ENCODE data around the gene GRB14.

Gene GRB14

DNA sequence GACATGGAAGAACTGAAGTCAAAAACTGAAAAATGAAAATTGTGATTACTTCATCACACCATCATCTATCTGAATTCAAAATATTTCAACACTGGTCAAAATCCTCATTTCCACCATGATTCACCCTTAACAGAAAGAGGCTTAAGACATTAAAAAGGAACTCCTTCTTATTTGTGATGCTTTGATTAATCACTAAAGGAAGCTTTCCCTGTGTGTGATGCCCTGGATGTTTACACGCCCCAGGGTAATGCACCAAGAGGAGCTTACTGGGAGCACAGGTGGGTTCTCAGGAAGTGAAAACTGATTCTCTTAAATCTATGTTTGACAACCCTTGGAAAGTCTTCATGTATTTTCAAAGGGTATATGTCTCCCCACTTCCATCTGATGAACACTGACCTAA, 11.5 kb downstream of the GRB14 start:
- DNase-seq = no peak

DNA sequence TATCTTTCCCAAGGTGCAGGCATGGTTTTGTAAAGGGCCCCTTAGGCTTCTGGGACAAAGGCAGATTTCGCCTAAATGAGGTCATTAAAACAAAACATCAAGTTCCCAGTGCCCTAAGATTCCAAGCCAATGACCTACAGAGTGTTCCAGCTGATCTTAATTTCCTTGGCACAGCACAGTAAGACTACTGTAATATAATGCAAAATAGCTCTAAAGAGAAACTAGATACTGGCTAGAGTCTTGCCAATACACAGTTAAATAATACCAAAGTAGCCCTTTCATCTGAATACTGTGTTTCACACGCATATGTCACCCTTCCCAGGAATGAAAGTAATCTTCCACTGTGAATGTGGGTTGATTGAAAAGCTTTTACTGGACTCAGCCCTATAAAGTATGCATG, 14.7 kb downstream of the GRB14 start:
- DNase-seq = no peak

DNA sequence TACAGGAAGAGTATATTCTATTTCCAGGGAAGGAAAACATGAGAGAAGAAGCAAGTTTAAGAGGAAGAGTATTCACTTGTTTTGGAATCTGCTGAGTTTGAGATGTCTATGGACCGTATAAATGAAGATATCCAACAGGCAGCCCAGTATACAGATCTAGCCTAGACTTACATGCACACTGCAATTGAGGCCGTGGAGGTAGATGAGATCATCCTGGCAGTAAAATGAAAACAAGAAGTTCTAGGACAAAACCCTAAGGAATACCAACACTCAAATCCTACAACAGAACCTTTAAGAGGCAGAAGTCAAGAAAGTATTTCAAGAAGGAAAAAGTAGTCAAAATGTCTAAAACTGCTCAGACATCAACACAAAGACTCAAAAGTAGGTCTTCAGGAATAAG, 16.0 kb downstream of the GRB14 start:
- no peak for DNase-seq

DNA sequence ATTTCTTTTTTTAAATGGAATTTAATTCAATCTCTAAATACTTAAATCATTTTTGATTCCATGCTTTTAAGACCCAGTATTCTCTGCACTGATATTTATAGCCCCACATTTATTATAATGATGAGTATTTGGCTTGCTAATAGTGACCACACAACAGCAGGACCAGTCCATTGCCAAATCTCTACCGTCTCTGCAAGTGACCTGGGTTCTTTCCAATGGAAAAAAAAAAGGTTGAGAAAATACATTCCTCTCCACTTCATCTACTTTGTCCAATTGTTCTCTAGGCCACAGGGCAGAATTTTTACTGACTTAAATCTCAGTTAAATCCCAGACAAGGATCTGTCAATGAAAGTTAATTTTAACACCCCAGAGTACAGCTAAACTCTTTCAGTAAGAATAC, 20.5 kb downstream of the GRB14 start:
- no peak for DNase-seq

DNA sequence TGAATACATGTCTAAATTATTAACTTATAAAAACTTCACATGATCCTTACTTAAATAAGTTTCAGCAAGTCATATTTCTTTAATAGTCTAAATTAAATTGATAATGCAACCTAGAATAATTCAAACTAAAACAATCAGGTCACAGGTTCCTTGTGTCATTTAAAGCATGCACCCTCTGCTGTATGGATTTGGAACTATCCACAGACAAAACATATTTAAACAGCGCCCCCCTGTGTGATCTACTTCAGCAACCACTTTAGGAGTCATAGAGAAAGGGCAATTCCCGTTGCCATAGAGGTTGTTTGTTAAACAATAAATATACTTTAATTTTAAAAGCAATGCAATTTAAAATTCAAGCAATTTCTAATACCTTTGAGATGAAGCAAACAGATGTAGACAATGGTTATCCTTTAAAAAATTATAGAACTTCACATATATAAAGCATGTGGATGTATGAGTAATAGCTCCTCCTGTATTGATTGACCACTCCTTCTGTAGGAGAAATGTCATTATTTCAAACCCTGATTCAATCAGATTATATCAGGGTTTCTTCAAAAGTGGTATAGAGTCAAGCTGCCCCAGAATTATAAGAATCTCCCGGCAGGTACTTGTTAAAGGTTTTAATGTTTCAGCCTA, 21.2 kb downstream of the GRB14 start:
- DNase-seq = peak; percentile 89

DNA sequence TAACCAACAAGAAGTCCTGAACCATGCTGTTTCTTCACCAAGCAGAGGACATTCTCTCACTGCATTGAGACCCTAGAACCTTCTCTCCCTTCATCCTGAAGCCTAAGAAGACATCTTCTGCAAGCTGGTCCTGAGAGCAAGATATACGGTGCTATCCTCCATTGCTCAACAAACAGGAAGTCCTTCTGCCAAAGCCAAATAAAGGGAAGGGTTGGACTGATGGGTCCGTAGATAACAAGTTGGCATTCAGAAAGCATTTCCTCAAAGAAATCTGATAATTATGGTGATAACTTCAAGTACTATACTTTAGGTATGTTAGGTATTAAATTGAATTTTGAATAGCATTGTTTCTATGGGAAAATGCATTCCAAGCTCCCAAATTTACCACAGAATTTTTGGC, 23.3 kb downstream of the GRB14 start:
- DNase-seq = no peak

DNA sequence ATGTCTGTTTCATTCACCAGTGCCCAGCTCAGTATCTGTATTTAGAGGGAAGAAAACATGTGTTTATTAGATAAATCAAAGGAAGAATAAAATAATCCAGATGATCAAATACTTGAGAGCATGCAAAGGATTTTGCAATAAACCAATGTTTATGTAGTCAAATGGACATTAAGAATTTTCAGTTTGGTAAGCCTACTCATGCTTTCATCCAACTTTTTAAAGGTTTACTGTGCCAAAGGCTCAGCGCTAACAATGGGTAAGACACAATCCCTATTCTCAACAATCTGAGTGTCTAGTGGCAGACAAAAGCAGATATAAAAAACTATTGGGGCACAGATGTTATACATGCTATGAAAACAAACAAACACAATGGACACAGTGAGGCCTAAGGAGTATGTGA, 26.3 kb downstream of the GRB14 start:
- no peak for DNase-seq

DNA sequence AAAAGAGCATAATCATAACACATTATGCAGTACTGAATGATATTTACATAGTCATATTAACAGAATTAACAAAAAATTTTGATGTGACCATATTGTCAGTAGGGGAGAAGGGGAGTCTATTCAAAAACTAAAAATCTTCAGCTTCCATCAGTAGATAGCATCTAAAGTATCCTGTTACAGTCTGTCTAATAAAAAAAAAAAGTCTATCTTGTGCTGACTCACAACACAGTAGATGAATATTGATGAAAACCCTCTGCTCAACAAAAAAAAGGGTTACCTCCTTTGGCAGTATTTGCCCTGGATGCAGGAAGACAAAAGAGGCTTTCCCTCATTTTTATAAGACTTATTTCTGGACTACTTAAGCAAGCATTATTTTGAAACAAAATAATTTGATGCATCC, 27.3 kb downstream of the GRB14 start:
- DNase-seq = no peak

DNA sequence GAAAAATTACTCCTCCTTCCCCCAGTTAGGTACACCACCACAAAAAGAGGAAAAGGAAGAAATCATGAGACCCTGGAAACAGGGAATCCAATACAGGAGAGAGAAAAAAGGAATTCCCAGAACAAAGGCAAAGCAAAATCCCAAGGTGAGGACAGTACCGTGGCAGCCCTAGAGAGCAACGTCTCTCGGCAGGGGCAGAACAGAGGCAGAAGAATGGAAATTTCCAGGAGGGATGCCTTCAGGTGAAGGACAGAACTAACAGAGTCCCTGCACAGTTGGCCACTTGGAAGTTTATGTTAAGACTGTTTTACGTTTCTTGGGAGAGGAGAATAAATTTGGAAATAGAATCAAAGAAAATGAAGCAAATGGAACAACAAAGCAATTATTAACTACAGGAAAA, 27.7 kb downstream of the GRB14 start:
- no peak for DNase-seq

DNA sequence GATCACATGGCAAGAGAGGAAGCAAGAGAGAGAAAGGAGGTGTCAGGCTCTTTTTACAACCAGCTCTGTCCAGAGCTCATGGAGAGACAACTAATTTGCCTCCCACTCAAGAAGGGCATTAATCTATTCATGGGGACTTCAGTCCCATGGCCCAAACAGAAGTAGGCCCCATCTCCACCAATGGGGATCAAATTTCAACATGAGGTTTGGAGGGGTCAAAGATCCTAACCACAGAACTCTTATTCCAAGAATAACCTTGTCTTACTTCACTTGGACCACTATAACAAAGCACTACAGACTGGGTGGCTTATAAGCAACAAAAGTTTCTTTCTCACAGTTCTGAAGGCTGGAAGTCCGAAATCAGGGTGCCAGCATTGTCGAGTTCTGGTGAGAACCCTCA, 31.8 kb downstream of the GRB14 start:
- no peak for DNase-seq

DNA sequence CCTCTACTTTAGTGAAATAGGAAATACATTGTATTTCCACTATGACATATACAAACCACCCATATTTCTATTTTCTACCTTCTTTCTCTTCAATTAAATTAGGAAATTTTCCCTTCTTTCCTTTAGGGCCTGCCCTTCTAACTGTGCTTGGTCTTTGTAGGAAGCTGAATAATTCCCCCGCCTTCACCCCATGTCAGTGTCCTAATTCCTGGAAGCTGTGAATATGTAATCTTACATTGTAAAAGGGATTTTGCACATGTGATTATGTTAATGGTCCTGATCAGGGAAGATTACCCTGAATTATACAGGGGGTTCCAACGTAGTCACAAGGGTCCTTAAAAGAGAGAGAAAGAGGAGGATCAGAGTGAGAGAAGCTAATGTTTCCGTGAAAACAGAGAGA, 40.2 kb downstream of the GRB14 start:
- no peak for DNase-seq

DNA sequence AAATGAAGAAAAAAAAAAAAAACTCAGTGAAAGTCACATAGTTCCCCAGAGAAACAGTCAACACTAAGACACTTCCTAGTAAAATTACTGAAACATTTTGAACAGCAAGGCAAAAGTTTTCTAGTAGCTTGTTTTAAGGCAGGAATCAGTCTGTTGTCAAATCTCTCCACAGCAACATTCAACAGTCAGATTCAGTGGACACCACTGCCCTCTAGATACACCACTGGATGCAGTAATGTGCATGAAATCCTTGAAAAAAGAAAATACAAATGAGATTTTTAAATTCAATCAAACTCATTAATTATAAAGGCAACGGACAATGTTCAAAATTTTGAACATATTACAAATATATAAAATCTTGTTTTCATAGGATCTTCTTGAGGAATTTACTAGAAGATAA, 46.4 kb downstream of the GRB14 start:
- DNase-seq = no peak

DNA sequence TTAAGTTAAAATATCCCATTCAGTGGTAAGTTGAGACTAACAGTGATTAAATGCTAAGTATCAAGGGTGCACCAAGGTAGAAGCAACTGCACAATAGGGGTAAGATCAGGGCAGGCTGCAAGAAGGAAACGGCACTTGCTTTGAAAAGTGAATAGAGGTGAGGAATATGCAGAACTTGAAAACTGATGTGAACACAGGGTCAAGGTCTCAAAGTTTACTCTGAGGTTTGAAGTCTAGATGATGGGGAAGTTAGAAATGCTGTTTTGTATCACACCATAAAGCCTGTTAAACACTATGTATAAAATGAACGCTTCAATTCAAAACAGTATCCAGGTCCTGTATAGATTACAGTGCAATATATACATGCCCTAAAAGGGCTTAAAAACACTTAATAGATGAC, 50.8 kb downstream of the GRB14 start:
- DNase-seq = no peak

DNA sequence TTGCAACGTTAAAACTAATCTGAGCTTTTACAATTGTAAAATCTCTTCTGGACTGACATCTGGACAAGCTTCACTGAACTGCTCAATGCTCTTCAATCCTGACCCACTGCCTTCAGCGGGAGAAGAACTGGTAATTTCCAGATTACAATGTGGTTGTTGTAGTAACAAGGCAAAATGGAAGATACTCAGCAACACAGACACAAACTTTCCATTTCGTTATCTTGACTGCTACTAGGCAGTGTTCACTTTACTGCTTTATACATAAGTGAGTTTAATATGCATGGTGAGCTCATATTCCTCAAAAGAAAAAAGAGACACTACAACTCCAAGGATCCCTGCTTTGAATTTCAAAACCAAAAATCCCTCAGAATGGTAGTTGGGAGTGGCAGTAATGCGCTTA, 51.9 kb downstream of the GRB14 start:
- DNase-seq = no peak

DNA sequence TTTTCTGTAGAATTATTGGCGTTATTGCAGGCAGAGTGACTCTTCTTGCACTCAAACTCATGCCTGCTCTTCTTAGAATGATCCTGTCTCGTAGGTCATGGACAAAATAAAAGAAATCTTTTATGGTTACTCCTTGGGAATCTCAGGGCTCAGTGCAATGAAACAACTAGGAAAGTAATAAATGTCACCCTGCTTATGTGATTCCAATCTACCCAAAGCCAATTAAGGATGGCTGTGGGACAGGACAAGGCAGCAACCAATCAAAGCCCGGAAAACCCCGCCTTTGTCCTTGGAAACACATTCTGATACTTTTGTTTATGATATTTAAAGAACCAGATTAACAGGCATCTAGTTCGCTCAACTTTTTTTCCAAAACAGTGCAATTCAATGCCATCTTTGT, 53.0 kb downstream of the GRB14 start:
- no peak for DNase-seq

DNA sequence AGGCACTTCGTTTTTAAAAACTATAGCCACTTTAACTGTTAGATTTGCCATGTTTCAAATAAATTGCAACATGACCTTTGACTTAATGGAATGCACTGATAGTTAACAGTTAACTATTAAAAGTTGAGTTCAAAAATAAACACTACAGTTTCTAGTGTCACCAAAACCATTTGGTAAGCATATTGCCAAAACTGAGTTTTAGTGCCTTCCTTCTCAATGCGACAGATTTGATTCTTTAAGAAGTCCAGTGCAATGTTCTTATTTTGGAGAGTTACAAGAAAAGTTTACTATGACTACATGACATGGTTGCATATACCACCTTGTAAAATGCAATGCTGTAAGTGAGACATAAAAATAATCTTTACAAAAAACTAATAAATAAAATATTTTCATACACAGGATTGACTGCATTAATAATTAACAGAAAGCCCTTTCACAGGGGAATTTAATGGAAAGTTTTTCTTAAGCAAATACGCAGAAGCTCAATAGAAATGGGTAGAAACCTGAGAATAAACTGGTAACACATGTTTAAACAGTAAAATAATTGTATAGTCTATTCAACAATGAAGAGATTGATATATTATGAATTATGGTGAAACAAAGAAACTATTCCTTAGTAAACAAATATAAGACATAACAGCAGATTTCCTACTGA, 53.8 kb downstream of the GRB14 start:
- no peak for DNase-seq

DNA sequence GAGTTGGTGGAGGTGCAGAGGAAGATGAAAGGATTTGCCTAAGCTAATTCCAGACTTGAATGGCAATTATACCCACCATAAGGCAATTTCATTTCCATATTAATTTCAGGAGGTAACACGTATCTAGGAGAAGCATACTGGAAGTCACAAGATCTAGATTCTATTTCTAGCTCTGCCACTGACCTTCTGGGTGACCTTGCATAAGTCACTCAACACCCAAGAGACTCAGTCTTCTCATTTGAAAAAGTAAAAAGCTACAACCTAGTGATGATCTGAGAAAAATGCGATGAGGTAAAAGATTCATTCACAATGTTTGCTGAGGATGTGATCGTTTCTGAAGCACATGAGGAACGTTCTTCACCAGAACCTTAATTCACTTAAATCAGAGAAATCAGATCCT, 55.9 kb downstream of the GRB14 start:
- DNase-seq = no peak

DNA sequence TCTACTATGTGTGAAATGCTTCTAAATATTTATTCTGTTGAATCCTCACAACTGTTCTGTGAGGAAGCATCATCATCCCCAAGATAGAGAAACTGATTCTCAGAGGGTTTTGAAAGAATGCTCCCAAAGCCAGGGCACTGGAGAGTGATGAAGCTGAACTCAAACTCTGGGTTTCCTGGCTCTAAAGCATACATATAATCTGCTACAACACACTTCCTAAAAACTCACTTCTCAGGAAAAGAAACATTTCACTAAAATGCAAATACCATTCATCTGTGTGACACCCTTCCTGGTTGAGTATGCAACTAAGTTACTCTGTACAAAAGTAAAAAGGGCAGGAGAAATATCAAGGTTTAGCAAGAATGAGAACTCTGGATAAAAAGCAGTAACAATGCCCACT, 58.6 kb downstream of the GRB14 start:
- no peak for DNase-seq

DNA sequence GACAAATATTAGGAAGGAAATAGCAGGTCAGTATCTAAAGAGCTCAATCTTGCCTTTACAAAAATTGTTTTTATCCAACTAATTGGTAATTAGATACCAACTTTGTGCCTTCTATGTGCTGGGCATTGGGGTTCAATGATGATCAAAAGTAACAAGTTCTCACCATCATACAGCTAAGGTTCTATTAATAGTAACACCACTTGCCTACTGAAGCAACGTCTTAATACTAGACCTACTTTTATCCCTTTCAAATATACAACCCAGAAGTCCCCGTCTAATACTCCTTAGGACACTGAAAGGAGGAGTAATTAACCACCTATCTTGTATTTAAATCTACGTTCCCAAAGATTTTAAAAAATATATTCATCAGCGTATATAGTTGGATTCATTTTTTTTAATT, 59.3 kb downstream of the GRB14 start:
- DNase-seq = no peak

DNA sequence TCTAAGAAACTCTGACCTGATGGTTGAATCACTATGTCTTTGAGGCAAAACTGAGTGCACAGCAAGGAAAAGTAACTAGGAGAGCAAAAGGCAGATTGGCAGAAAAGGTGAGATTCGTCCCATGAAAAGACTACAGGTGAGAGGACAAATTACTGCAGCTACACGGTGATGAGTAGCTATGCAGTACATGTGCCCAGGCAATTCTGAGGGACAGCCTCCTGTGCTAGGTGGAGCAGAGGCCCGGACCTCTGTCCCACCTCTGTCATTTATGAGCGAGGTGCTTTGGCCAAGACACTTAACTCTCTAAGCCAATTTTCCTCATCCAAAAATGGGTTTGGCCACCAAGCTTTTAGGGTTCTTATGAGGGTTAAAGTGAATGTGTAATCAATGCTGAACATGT, 59.9 kb downstream of the GRB14 start:
- no peak for DNase-seq

DNA sequence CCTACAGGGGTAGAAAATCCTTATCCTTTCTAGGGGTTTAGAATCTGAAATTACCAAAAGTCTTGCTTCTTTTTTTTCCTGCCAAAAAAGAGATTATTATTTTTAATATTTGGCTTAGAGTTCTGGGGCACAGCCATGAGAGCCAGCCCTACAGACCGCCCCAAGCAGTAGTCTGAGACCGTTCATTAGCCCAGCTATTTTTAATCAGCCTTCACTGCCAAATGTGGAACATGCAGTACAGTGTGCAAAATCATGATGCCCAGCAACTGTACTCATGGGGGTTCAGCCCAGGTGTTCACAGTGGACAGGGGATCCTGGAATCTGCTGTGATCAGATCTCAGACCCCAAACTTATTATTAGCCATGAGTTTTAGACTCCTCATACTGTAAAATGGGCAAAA, 60.4 kb downstream of the GRB14 start:
- DNase-seq = no peak

DNA sequence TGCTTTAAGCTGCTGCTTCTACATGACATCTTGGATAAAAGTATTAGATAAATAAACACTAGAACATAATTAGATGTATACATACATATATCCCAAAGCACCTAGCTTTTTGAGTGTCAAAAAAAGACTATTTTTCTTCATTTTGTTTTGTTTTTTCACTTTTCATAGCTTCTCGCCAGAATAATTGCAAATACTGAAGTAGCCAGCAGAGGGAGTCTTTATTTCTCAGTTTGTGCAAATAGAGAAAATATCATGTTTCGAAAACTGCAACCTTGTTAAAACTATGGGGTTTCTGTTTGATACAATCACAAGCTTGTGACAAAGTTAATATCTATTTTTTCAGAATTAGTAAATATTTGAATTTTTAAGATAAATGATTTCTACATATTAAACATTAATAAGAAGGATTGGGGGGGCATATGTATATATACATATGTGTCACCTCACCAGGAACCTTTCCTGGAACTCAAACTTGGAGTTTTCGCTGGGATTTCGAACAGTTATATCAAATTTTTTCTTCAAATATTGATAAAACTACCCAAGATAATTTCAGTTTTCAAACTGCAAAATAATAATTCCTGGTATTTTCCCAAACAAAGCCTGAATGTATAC, 61.0 kb downstream of the GRB14 start:
- DNase-seq = peak; percentile 52

DNA sequence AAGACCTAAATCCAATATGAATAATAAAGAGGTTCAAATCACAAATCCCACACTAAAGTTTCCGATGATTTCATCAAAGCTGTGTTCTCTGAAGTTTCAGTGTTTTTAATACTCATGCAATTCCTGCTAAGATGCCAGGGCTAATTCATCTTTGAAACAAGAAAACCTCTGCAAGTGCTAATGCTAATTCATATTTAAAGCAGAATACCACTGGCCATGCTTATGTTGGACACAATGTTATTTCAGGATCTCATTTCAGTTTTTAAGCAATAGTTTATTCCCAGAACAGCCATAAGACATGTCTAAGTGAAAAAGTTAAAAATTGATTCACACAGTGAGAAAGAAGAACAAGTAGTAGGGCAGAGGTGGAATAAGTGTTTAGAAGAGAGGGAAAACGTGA, 62.8 kb downstream of the GRB14 start:
- no peak for DNase-seq

DNA sequence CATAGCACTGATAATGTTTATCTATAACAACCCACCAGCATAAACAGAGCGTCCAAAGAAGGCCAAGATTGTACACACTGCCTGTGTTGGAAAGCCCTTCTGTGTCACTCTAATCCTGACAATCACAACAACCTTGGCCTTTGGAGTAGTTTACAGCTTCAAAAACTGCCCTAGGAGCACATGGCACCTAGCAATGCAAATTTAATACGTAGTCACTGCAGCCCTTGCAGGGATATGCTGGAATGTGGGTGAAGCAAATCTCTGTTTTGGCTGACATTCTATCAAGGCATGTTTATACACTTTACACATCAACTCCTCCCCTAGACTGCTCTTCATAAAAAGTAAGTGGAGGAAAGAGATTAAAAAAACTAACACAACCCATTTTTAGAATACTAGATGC, 66.8 kb downstream of the GRB14 start:
- no peak for DNase-seq

DNA sequence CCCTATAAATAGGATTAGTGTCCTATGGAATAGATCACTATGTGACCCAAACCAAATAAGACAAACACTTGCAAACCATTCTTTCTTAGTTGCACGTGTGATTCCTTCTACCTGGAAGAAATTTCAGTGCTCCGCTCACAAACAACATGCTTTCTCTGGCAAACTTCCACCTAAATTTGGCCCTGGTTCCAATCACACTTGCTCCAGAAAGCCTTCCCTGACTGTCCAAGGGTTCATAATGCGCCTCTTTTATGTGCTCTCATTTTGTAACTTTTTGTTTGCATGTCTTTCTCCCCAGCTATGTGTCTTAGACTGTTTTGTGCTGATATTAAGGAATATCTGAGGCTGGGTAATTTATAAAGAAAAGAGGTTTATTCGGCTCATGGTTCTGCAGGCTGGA, 69.8 kb downstream of the GRB14 start:
- DNase-seq = no peak
